HG02852 (cell line): ENCODE data around the gene RUNX3.

Experiments used
- ATAC-seq: cut with Tn5 transposase; IDR thresholded peaks from one replicate; pipeline ENCODE4 v1.9.1; 2021; ENCODE audit warnings: mild to moderate bottlenecking, moderate library complexity; ENCODE audit not compliant: unreplicated experiment

RUNX3 gene

GRCh38 chr1:24963943-24964693 lies 34.0 kb upstream of the RUNX3 start:
- no peak for ATAC-seq

DNA sequence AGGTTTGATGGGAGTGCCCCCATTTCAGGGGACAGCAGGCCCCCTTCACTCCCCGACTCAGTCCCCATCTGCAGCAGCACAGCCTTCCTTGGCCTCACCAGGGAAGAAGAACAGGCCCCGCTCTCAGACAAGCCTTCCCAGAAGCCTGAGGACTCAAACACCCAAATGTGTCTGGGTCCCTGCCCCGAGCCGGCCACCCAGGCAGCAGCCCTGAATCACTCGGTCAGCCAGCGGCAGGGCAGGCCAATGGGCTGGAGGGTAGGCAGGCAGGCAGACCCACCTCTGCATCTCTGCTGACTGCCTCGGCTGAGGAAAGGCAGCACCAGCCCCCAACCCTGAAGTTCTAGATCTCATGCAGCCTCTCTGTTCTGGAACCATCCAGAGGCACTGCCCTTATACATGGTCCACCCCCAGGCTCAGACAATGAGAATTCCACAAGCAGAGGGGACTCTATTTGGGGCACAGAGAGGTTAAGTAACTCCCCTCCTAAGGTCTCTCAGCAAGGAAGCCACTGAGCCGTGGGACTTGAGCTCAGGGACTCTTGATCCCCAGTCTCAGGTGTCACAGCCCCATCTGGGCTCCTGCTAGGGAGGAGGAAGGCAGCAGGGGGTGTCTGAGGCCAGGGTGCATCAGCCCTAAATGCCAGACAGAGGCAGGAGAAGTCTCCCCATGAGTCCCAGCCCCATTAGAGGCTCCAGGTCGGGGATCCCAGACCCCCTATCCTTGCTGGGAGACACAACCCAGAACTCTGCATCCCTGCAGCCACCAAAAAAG lies 33.2 kb upstream of the RUNX3 start:
- no peak for ATAC-seq

- no peak for ATAC-seq
These were observed 32.1 kb upstream of the RUNX3 start for GRCh38 chr1:24961961-24962861.

GRCh38 chr1:24961334-24961733 lies 31.3 kb upstream of the RUNX3 start:
- no peak for ATAC-seq

GRCh38 chr1:24960071-24960801 lies 30.2 kb upstream of the RUNX3 start:
- no peak for ATAC-seq

DNA sequence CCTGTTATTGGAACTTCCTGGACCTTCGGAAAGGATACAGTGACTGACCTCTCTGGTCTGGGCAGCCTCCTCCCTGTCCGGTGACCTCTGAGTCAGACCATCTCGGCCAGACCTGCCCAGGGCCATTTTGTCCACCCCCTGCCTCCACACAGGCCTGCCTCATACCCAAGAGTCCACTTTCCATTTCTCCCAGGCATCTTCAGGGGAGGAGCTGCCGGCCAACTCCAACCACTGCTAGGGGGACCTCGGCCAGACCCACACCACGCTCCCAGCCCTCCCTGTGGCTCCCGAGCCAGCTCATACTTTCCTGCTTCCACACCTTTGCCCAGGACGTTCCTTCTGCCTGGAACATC lies 29.5 kb upstream of the RUNX3 start:
- ATAC-seq, result no peak

DNA sequence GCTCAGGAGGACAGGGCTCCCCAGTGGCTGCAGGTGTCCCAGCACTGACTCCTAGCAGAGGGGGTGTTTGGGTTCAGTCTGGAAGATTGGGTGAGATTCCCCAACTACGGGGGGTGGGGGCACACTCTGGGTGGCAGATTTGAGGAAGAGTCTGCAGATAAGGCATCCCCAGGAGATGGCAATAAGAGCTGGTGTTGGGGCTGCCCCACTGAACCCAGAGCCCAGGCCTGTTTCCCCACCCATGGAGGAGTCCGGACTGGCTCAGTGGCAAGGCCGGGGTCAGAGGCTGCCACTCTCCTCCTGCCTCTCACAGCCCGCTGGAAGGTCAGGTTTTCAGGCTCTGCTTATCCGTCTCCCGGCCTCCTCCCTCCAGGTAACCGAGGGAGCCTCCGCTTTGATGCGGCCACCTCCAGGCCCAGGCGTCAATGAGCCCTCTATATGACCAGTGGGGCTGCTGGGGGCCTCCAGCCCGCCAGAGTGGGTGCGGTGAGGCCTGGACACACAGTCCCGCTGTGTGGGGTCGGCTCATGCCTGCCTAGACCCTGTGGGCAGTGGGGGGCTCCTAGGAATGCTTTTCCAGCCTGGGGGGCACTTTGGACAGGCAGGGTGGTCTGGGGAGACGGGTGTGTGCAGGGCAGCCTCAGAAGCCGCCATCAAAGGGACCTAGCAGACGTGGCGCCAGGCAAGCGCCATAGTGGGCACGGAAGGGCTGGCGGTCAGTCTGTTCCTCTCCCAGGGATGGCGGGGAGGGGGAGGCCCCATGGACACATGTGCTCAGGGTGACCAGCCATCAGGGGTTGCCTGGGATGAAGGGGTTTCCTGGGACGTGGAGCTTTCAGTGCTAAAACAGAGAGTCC lies 28.9 kb upstream of the RUNX3 start:
- ATAC-seq, result no peak

- ATAC-seq, result no peak
These were observed 28.0 kb upstream of the RUNX3 start for GRCh38 chr1:24957808-24958752.

DNA sequence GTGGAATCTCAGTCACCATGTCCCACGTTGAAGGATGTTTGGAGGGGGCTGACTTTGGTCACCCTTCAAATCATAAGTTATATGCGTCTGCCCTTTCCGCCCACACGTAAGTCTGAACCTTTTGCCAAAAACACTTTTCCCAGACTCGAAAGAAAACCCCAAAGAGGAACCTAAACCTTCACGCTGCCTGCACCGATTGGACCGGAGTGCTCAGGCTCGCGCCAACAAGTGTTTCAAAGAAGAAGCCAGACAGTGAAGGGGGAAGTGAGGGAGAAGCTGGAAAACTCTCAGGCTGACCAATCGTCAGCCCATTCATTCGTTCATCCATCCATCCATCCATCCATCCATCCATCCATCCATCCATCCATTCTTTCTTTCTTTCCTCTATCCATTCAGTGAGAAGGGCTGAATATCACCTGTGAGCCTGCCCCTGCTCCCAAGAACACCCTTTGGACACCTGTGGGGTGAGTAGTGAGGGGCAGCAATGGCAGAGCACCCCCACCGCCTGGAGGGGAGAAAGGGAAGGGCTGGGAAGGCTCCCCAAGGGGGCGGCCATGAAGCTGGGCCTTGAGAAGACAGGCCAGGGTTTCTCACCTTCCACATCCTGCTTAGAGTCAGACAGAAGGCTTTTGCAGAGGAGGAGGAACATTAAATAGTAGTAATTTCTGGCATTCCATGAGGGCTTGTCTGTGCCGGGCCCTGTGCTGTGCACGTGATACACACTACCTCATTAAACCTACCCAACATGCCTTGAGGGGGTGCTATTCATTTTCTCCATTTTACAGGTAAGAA lies 27.1 kb upstream of the RUNX3 start:
- no peak for ATAC-seq

GRCh38 chr1:24955779-24956365 lies 25.8 kb upstream of the RUNX3 start:
- no peak for ATAC-seq

GRCh38 chr1:24955161-24955560 lies 25.1 kb upstream of the RUNX3 start:
- ATAC-seq, result peak; percentile 46

DNA sequence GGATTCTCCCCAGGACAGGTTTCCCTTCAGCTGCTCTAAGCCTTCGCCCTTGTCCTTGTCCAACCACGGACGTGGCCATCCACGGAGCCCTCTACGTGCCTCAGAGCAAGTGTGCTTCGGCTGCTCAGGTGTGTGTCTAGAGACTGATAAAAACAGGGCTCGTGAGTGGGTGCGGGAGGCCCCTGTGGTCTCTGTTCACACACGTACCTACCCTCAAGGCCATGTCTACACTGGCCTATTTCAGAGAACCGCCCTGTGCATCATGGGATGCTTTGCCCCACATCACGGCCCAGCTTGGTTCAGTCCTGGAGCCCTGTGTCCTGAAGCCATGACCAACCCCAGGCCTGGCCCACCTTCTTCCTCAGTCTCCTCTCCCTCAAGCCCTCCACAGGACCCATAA lies 24.6 kb upstream of the RUNX3 start:
- ATAC-seq, result peak; percentile 5

GRCh38 chr1:24954022-24954421 lies 23.9 kb upstream of the RUNX3 start:
- ATAC-seq, result no peak

DNA sequence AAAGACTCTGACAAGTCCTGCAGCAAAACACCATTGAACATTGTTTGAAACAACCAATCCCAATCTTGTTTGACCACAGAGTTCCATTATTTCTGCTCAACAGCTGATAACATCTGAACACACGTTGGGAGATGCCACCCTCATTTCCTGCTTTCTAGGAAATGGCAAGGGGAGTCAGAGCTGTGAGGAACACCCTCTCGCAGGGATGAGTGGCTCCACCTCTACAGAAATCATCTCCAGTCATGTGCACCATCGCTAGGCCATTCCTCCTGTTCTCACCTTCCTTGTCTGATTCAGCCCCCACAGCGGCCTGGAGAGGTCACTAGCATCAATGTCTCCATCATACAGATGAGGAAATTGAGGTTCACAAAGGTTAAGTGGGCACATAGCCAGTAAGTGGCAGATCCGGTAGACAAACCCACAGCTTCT lies 22.4 kb upstream of the RUNX3 start:
- ATAC-seq, result no peak

GRCh38 chr1:24951810-24952412 lies 21.8 kb upstream of the RUNX3 start:
- no peak for ATAC-seq

DNA sequence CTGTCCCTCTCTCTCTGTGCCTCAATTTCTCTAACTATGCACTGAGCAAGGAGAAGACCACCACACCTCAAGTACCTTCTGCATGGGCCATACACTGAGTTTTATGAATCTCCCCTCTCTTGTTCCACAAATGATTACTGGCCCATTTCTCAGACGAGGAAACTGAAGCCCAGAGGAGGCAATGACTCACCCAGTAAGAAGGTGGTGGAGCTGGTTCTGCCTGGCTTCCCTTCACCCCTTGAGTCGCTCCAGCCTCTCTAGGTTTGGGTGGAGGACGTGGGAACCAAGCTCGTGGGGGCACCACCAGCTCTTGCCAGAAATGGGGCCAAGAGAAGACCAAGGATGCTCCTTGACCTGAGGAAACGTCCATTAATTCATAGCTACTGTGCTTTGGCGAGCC lies 21.3 kb upstream of the RUNX3 start:
- no peak for ATAC-seq

GRCh38 chr1:24949331-24949881 lies 19.3 kb upstream of the RUNX3 start:
- ATAC-seq, result no peak
